ENCODE results near the gene MYBPC1.

GRCh38 chr12:101697197-101697929 is 102.6 kb downstream of the MYBPC1 start, which contains the start of gene CHPT1:
- TF ChIP-seq EZH2 (IDR thresholded peaks at IDR 0.05; ENCODE audit: borderline replicate concordance, low read depth, low read length, poor library complexity, severe bottlenecking) (no peak), CTCF (conservative IDR thresholded peaks at IDR 0.05; ENCODE audit: low read depth, low read length) (no peak)
